ENCODE results near the gene RBBP4.

Gene RBBP4

GRCh38 chr1:32613472-32613871, 37.5 kb upstream of the RBBP4 start (continued):
- TF ChIP-seq ZNF449 (tag by site-specific recombination; IDR thresholded peaks at IDR 0.05) (no peak), ZNF660 (tag by site-specific recombination; IDR thresholded peaks at IDR 0.05) (no peak), ZNF121 (tag by site-specific recombination; IDR thresholded peaks at IDR 0.05) (no peak), ZNF341 (tag by site-specific recombination; IDR thresholded peaks at IDR 0.05; ENCODE audit: low read depth) (no peak; the same call in 1 of the 2 replicates), PRDM6 (tag by site-specific recombination; IDR thresholded peaks at IDR 0.05) (peak; percentile 58), ZNF148 (tag by site-specific recombination; IDR thresholded peaks at IDR 0.05; ENCODE audit: borderline replicate concordance) (no peak), ZIC2 (tag by site-specific recombination; IDR thresholded peaks at IDR 0.05) (peak; percentile 58; the same call in 1 of the 2 replicates)

GRCh38 chr1:32618673-32619221, 32.3 kb upstream of the RBBP4 start:
- TF ChIP-seq BCL11A (tag by site-specific recombination; IDR thresholded peaks at IDR 0.05; ENCODE audit: low read depth): no peak
- no peak for TF ChIP-seq HIC1 (tag by site-specific recombination; IDR thresholded peaks at IDR 0.05)
- Histone ChIP-seq H3K9me3 (ENCODE audit: control insufficient read depth, insufficient read depth, low read depth, low read length) (no peaks in the 10 kb centered on the region), H3K4me1 (ENCODE audit: control insufficient read depth, insufficient read depth, low read length) (no peaks in the 10 kb centered on the region), H3K27ac (ENCODE audit: extremely low read depth, low read depth, low read length) (no peak overlapping the region), H3K4me3 (ENCODE audit: low read depth, low read length) (no peak overlapping the region), H3K36me3 (ENCODE audit: control insufficient read depth in 2 of 2, insufficient read depth in 1 of 2, low read length in 2 of 2) (peaks cover 0 to 29% of the 10 kb centered on the region in 2 experiments; a peak in 2 of 3 replicates)
- ChIA-PET CTCF (interaction anchor here (1.5 kb wide), 1 partner anchor 98 kb away, joined by 9 read pairs; no protein-coding TSS in a partner anchor), POLR2A (no interaction called here)

- no peak overlapping the region for H3K4me3 ChIP-seq (ENCODE audit: low read depth, low read length)
- ChIA-PET CTCF (interaction anchor here (0.6 to 1.5 kb wide), 8 partner anchors 7 to 218 kb away, joined by 3 to 9 read pairs (median 4); no protein-coding TSS in a partner anchor), POLR2A (no interaction called here)
- H3K4me1 ChIP-seq (ENCODE audit: control insufficient read depth, insufficient read depth, low read length): no peaks in the 10 kb centered on the region
- H3K9me3 ChIP-seq (ENCODE audit: control insufficient read depth, insufficient read depth, low read depth, low read length): no peaks in the 10 kb centered on the region
- peaks cover 0 to 36% of the 10 kb centered on the region in 2 experiments; a peak in 2 of 3 replicates for H3K36me3 ChIP-seq (ENCODE audit: control insufficient read depth in 2 of 2, insufficient read depth in 1 of 2, low read length in 2 of 2)
- TF ChIP-seq ZNF416 (tag by site-specific recombination; IDR thresholded peaks at IDR 0.05) (no peak), ZNF530 (tag by site-specific recombination; IDR thresholded peaks at IDR 0.05; ENCODE audit: low read depth) (no peak), ZNF335 (tag by site-specific recombination; conservative IDR thresholded peaks at IDR 0.05) (no peak), ZNF18 (tag by site-specific recombination; IDR thresholded peaks at IDR 0.05) (no peak), GLI4 (tag by site-specific recombination; IDR thresholded peaks at IDR 0.05) (no peak), ZFP3 (tag by site-specific recombination; IDR thresholded peaks at IDR 0.05; ENCODE audit: low read depth) (no peak), SP2 (tag by site-specific recombination; IDR thresholded peaks at IDR 0.05) (no peak), YY1 (tag by site-specific recombination; IDR thresholded peaks at IDR 0.05) (no peak), ZBTB1 (tag by site-specific recombination; IDR thresholded peaks at IDR 0.05) (no peak), ZNF2 (tag by site-specific recombination; IDR thresholded peaks at IDR 0.05) (no peak), ZNF660 (tag by site-specific recombination; IDR thresholded peaks at IDR 0.05) (no peak), ZNF24 (tag by site-specific recombination; IDR thresholded peaks at IDR 0.05) (no peak)
- no peak overlapping the region for H3K27ac ChIP-seq (ENCODE audit: extremely low read depth, low read depth, low read length)
Measured at GRCh38 chr1:32619701-32620485, 31.1 kb upstream of the RBBP4 start.

Measured in HEK293 (cell line).